ENCODE data around the gene SLC22A31. TPM values are rescaled to one million over a fixed set of nuclear protein-coding genes. Genes with fewer than 3 reads are reported as not detected.
"Not testable (repeated sequence)": the region's sequence is repeated elsewhere in the genome, so short reads cannot be mapped to it uniquely, and the experiment has no call there.

The SLC22A31 gene
- total RNA-seq, 1 donor from 2014 or later: 6.1 TPM

DNA sequence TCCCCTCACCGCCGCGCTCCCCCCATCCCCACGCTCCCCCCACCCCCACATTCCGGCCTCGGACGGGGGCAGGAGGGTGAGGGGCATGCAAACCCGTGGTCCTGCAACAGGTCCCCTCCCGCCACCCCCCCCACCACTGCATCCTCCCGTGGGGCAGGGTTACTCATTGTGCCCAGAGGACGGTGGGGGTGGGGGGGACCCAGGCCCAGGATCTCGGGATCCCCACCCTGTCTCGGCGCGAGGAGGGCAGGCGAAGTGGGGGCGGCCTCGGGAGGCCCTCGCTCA lies 8.5 kb downstream of the SLC22A31 start:
- H3K36me3 ChIP-seq (ENCODE audit: control insufficient read depth, insufficient read depth, low read length): no peaks in the 10 kb centered on the region
- DNase-seq (ENCODE audit: low read depth): no peak
- H3K27me3 ChIP-seq (ENCODE audit: control insufficient read depth, insufficient read depth, low read length): peaks cover 21% of the 10 kb centered on the region
- TF ChIP-seq, protein P1, sequence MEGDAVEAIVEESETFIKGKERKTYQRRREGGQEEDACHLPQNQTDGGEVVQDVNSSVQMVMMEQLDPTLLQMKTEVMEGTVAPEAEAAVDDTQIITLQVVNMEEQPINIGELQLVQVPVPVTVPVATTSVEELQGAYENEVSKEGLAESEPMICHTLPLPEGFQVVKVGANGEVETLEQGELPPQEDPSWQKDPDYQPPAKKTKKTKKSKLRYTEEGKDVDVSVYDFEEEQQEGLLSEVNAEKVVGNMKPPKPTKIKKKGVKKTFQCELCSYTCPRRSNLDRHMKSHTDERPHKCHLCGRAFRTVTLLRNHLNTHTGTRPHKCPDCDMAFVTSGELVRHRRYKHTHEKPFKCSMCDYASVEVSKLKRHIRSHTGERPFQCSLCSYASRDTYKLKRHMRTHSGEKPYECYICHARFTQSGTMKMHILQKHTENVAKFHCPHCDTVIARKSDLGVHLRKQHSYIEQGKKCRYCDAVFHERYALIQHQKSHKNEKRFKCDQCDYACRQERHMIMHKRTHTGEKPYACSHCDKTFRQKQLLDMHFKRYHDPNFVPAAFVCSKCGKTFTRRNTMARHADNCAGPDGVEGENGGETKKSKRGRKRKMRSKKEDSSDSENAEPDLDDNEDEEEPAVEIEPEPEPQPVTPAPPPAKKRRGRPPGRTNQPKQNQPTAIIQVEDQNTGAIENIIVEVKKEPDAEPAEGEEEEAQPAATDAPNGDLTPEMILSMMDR (IDR thresholded peaks at IDR 0.05; ENCODE audit: insufficient read depth, low read length, poor library complexity, severe bottlenecking): no peak
- peak overlapping the region; percentile 34 for H3K4me3 ChIP-seq (ENCODE audit: low read depth, low read length)

DNA sequence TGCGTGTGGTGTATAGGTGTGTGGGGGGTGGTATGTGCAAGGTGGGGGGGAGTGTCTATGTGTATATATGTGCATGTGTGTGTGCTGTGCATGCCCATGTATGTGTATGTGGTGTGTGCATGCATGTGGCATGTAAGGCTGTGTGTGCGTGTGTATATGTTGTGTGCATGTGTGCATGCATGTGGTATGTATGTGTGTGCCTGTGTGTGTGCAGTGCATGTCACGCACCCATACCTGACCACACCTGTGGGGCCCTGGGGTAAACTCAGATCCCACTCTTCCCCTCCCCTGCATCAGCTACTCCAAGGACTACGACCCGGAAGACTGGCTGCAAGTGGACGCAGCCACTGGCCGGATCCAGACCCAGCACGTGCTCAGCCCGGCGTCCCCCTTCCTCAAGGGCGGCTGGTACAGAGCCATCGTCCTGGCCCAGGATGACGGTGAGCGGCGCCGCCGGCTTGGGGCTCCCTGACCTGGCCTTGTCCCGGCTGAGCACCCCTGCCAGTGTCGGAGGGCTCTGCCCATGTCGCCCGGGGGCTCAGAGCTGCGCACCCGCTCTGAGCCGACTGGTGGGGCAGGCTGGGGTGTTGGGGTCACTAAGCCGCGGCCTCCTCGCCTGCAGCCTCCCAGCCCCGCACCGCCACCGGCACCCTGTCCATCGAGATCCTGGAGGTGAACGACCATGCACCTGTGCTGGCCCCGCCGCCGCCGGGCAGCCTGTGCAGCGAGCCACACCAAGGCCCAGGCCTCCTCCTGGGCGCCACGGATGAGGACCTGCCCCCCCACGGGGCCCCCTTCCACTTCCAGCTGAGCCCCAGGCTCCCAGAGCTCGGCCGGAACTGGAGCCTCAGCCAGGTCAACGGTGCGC lies 9.1 kb downstream of the SLC22A31 start:
- Histone ChIP-seq H3K27me3 (ENCODE audit: control insufficient read depth, insufficient read depth, low read length) (peaks cover 21% of the 10 kb centered on the region), H3K4me3 (ENCODE audit: low read depth, low read length) (no peak overlapping the region), H3K36me3 (ENCODE audit: control insufficient read depth, insufficient read depth, low read length) (no peaks in the 10 kb centered on the region)
- no peak for DNase-seq (ENCODE audit: low read depth)
- TF ChIP-seq, protein P1 (IDR thresholded peaks at IDR 0.05; ENCODE audit: insufficient read depth, low read length, poor library complexity, severe bottlenecking): no peak

DNA sequence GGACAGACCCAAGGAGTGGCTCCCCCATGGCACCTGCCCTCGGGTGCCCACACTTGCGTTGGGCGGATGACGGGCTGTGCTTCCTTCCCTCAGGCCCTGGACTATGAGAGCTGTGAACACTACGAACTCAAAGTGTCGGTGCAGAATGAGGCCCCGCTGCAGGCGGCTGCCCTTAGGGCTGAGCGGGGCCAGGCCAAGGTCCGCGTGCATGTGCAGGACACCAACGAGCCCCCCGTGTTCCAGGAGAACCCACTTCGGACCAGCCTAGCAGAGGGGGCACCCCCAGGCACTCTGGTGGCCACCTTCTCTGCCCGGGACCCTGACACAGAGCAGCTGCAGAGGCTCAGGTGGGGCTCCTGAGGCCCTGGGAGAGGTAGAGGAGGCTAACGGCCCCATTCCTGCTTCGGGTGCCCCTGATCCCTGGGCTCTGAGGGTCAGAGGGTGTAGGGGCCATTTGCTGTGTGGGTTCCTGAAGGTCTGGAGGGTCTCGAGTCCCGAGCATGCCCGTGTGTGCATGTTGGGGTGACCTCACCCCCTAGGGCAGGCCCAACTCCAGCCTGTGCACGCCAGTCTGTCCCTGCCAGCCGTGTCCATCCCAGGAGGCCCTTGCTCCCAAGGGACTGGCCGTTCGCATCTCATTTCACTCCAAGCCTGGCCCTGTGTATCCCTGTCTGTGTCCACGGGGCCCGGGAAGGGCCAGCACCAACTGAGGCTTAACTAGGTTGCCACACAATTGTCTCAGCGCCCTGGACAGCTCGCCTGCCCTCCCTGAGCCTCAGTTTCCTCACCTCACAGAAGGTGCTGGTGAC lies 10.0 kb downstream of the SLC22A31 start:
- Histone ChIP-seq H3K36me3 (ENCODE audit: control insufficient read depth, insufficient read depth, low read length) (no peaks in the 10 kb centered on the region), H3K4me3 (ENCODE audit: low read depth, low read length) (no peak overlapping the region), H3K27me3 (ENCODE audit: control insufficient read depth, insufficient read depth, low read length) (peaks cover 21% of the 10 kb centered on the region)
- TF ChIP-seq, protein P1 (IDR thresholded peaks at IDR 0.05; ENCODE audit: insufficient read depth, low read length, poor library complexity, severe bottlenecking): no peak
- no peak for DNase-seq (ENCODE audit: low read depth)

DNA sequence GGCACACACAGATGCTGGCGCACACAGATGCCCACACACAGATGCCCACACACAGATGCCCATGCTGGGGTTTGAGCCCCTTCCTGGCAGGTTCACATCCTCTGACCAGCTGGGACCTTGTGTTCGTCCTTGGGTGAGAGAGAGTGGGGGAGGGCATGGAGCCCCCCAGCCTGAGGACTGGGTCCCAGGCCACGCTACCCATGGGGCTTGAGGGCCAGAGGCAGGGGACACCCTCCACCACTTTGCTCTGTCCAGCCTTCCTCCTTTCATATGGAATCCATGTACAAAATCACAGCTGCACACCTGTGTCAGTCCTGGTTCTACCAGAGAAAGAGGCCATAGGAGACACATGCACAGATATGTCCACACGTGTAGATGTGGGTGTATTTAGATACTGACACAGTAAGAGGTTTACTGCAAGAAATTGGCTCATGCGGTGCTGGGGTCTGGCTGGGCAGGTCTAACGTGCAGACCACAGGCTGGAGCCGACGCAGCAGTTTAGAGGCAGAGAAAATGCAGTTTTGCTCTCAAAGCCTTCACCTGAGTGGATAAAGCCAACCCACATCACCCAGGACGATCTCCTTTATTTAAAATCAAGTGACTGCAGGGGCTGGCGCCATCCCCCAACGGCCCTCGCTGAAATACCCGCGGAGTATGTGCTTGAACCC lies 10.8 kb downstream of the SLC22A31 start:
- TF ChIP-seq, protein P1 (IDR thresholded peaks at IDR 0.05; ENCODE audit: insufficient read depth, low read length, poor library complexity, severe bottlenecking): no peak
- H3K36me3 ChIP-seq (ENCODE audit: control insufficient read depth, insufficient read depth, low read length): no peaks in the 10 kb centered on the region
- no peak overlapping the region for H3K4me3 ChIP-seq (ENCODE audit: low read depth, low read length)
- peaks cover 26% of the 10 kb centered on the region for H3K27me3 ChIP-seq (ENCODE audit: control insufficient read depth, insufficient read depth, low read length)
- no peak for DNase-seq (ENCODE audit: low read depth)

DNA sequence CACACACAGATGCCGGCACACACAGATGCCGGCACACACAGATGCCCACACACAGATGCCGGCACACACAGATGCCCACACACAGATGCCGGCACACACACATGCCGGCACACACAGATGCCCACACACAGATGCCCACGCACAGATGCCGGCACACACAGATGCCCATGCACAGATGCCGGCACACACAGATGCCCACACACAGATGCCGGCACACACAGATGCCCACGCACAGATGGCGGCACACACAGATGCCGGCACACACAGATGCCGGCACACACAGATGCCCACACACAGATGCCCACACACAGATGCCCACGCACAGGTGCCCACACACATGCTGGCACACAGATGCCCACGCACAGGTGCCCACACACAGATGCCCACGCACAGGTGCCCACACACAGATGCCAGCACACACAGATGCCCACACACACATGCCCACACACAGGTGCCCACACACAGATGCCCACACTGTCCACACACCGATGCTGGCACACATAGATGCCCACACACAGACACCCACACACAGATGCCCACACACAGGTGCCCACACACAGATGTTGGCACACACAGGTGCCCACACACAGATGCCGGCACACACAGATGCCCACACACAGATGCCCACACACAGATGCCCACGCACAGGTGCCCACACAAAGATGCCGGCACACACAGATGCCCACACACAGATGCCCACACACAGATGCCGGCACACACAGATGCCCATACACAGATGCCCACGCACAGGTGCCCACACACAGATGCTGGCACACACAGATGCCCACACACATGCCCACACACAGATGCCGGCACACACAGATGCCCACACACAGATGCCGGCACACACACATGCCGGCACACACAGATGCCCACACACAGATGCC lies 11.6 kb downstream of the SLC22A31 start:
- peaks cover 30% of the 10 kb centered on the region for H3K27me3 ChIP-seq (ENCODE audit: control insufficient read depth, insufficient read depth, low read length)
- H3K4me3 ChIP-seq (ENCODE audit: low read depth, low read length); H3K36me3 ChIP-seq (ENCODE audit: control insufficient read depth, insufficient read depth, low read length); DNase-seq (ENCODE audit: low read depth): not testable (repeated sequence)
